ENCODE data around the gene TMEM37. TPM values are rescaled to one million over a fixed set of nuclear protein-coding genes. Genes with fewer than 3 reads are reported as not detected.

The TMEM37 gene
- total and polyA plus RNA-seq, 12 donors, result 0.32 to 4.7 (median 1.9) TPM

DNA sequence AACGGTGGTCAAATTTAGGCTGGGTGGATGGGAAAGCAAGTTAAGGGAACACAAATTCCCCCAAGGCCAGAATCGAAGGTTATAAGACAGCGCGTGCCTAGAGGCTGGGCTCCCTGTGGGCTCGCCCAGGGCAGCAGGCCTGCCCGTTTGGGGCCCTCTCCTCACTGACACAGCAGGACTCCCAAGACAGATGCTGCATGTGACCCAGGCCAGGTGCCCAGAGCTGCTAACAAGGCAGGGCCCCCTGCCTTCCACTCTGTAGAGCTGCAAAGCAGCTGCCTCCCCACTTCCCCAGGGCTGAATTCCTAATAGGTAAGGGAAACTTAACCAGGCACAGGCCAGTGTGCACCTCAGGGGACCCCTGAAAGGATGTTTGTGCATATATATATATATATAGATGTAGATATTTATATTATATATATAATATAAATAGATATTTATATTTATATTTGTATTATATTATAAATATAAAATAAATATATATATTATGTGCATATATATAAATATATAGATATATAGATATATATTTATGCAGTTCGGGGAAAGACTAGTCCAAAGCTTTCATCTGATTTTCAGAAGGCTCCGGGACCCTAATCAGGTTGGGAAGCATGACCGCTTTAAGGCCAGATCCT, 43.7 kb downstream of the TMEM37 start:
- peak; percentile 46 to 83 (median 75) for ATAC-seq

DNA sequence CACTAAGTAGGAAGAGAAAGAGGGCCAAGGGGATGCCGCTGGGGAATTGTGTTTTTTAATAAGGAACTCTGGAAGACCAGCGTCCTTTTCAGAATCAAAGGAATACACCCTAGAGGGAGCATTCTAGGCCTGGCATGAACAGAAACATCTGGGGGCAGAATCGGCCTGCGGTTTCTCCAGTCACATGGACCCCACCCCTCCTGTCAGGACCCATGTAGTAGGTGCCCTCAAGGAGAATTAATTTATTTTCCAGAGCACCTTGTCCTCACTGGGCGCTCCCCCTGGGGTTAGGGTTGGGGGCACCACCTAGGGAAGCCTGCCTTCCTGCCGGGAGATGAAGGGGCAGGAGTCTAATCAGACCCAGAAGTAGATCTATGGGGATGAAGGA, 44.2 kb downstream of the TMEM37 start:
- peak overlapping the region in 7 of 10 donors; percentile 13 to 73 (median 34) for H3K27ac ChIP-seq
- H3K4me3 ChIP-seq, result no peak overlapping the region
- WGBS, 2 donors, result 63 to 65% methylated on average over 6 of the region's 6 CpGs
- H3K27me3 ChIP-seq, result peaks cover 0 to 6% (median 0%) of the 10 kb centered on the region in 7 donors
- H3K36me3 ChIP-seq, result no peaks in the 10 kb centered on the region
- peaks cover 0 to 33% (median 14%) of the 10 kb centered on the region in 9 donors for H3K4me1 ChIP-seq
- intact Hi-C loops (cut with DNase I), result loop anchor here (1.0 to 10.0 kb wide), 11 partner anchors 69 to 594 kb away; partner anchors contain the start of gene STEAP3 (in 1 of the 10)
- peak in 4 of 8 donors; percentile 2 to 6 (median 4) for ATAC-seq
- DNase-seq, result no peak
- no peaks in the 10 kb centered on the region for H3K9me3 ChIP-seq
- TF ChIP-seq, protein P1, sequence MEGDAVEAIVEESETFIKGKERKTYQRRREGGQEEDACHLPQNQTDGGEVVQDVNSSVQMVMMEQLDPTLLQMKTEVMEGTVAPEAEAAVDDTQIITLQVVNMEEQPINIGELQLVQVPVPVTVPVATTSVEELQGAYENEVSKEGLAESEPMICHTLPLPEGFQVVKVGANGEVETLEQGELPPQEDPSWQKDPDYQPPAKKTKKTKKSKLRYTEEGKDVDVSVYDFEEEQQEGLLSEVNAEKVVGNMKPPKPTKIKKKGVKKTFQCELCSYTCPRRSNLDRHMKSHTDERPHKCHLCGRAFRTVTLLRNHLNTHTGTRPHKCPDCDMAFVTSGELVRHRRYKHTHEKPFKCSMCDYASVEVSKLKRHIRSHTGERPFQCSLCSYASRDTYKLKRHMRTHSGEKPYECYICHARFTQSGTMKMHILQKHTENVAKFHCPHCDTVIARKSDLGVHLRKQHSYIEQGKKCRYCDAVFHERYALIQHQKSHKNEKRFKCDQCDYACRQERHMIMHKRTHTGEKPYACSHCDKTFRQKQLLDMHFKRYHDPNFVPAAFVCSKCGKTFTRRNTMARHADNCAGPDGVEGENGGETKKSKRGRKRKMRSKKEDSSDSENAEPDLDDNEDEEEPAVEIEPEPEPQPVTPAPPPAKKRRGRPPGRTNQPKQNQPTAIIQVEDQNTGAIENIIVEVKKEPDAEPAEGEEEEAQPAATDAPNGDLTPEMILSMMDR (IDR thresholded peaks at IDR 0.05), result no peak

More for the DNA sequence above, 43.7 kb downstream of the TMEM37 start:
- Histone ChIP-seq H3K4me3 (no peak overlapping the region), H3K9me3 (no peaks in the 10 kb centered on the region), H3K4me1 (peaks cover 0 to 28% (median 10%) of the 10 kb centered on the region in 9 donors), H3K27me3 (peaks cover 0 to 6% (median 0%) of the 10 kb centered on the region in 7 donors), H3K36me3 (no peaks in the 10 kb centered on the region), H3K27ac (peak overlapping the region in 8 of 10 donors; percentile 48 to 78 (median 59))
- DNase-seq, result peak; percentile 27 to 58
- TF ChIP-seq, protein P1 (IDR thresholded peaks at IDR 0.05), result peak in 5 of 9 donors; percentile 18 to 44 (median 29)
- intact Hi-C loops (cut with DNase I), result loop anchor here (5.0 to 10.0 kb wide), 9 partner anchors 68 to 593 kb away; partner anchors contain the start of gene STEAP3 (in 1 of the 10)
- 65 to 66% methylated on average over 9 of the region's 9 CpGs for WGBS, 2 donors

DNA sequence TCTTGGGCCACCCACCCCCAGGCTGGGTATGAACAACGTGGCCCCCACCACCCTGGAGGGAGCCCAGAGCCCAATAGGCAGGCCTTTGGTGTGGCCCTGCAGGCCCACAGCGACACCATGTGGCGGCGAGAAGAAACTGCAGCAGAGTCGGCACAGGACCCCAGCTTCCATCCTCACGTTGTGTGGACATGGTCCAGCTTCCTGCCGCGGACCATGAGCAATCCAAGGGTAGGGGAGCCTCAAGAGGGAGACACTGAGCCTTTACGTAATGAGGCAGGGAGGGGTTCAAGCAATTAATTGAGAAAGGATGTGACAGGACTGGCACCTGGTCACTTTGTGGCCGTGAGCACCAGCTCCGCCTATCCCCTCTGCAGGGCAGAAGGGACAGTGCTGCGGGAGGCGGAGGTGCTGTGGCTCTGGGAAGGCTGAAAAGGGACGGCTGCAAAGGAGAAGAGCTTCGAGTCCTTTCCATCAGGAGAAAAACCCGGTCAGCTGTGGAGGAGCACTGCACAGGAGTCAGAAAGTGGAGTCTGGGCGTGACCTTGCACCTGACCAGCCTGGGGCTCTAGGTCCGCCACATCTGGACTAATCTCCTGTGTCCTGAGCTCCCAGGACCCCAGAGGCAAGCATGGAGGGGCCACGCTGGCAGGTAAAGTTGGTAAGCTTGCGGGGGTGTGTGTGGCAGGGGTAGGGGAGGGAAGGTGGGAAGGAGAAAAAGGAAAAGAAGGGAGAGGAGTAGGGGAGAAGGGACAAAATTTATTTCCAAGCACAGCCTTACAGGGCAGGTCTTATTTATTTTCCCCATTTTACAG, 44.9 kb downstream of the TMEM37 start:
- Histone ChIP-seq H3K27ac (peak overlapping the region in 5 of 10 donors; percentile 28 to 73 (median 44)), H3K9me3 (no peaks in the 10 kb centered on the region), H3K4me3 (peak overlapping the region in 2 of 10 donors; percentile 20), H3K27me3 (peaks cover 0 to 6% (median 0%) of the 10 kb centered on the region in 7 donors), H3K36me3 (no peaks in the 10 kb centered on the region), H3K4me1 (peaks cover 0 to 39% (median 18%) of the 10 kb centered on the region in 9 donors)
- TF ChIP-seq, protein P1 (IDR thresholded peaks at IDR 0.05), result peak; percentile 89 to 98 (median 96)
- 25 to 28% methylated on average over 20 of the region's 20 CpGs for WGBS, 2 donors
- ATAC-seq, result peak; percentile 57 to 78 (median 72)
- peak in 1 of 2 donors; percentile 52 for DNase-seq
- intact Hi-C loops (cut with DNase I), result loop anchor here (1.0 to 10.0 kb wide), 11 partner anchors 69 to 594 kb away; partner anchors contain the start of gene STEAP3 (in 1 of the 10)

DNA sequence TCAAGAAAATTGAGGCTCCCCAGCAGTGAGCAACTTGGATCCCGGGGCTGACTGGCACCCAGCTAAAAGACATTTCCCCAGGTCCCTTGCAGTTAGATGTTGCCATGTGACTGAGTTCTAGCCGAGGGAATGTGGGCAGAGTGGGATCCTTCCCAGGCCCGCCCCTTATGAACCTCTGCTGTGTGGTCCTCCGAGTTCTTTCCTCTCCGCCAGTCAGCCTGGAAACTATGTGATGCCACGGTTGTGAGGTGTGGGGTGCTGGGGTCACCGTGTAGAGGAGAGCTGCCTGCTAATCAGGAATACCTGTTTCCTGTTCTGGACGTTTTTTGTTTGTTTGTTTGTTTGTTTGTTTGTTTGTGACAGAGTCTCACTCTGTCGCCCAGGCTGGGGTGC, 45.5 kb downstream of the TMEM37 start:
- H3K9me3 ChIP-seq, result no peaks in the 10 kb centered on the region
- WGBS, 2 donors, result 68 to 75% methylated on average over 9 of the region's 9 CpGs
- DNase-seq, result no peak
- no peak overlapping the region for H3K4me3 ChIP-seq
- intact Hi-C loops (cut with DNase I), result loop anchor here (2.0 to 10.0 kb wide), 10 partner anchors 70 to 595 kb away; partner anchors contain the start of gene STEAP3 (in 1 of the 10)
- peaks cover 0 to 6% (median 0%) of the 10 kb centered on the region in 7 donors for H3K27me3 ChIP-seq
- ATAC-seq, result no peak
- H3K36me3 ChIP-seq, result no peaks in the 10 kb centered on the region
- H3K27ac ChIP-seq, result no peak overlapping the region
- peaks cover 0 to 45% (median 22%) of the 10 kb centered on the region in 9 donors for H3K4me1 ChIP-seq
- TF ChIP-seq, protein P1 (IDR thresholded peaks at IDR 0.05), result no peak

All from heart right ventricle (tissue), 16 donors.